SK-N-SH (cell line): ENCODE results near the gene ASTN2. TPM values are rescaled to one million over a fixed set of nuclear protein-coding genes. Genes with fewer than 3 reads are reported as not detected.

Experiments
- CTCF ChIA-PET: fragments of 300-600, 350-600 bp; formaldehyde crosslinking; extraction: SDS; loops from one replicate; lab custom pipeline; 2021; lab: Yijun Ruan, JAX
- POLR2A ChIA-PET: fragments of 350-600 bp; sonication (Branson Sonifier 250); formaldehyde crosslinking; extraction: SDS; loops from one replicate; lab custom pipeline; 2020; ENCODE audit warnings: antibody characterized with exemption, inconsistent platforms; lab: Yijun Ruan, JAX
- DNase-seq: peaks from one replicate; pipeline ENCODE4 v3.0.0; 2012
- H2AFZ ChIP-seq: fragments of 200-600 bp; sonication (generic); 2 replicates; pipeline ENCODE4 v1.8.1; 2016; ENCODE audit warnings: antibody characterized with exemption, mild to moderate bottlenecking, low read depth
- H3F3A ChIP-seq: fragments of 200-600 bp; sonication (generic); replicated peaks from 2 replicates; pipeline ENCODE3; 2016; ENCODE audit warnings: antibody characterized with exemption, mild to moderate bottlenecking; ENCODE audit not compliant: insufficient read depth
- H3K27ac ChIP-seq, 2 experiments: fragments of 200-500 bp in 1 of 2; fragments of 200-600 bp in 1 of 2; sonication (Bioruptor generic) in 1 of 2; sonication (generic), shearing (Covaris generic) in 1 of 2; 2 replicates each; pipeline versions ENCODE4 v1.5.1 to v1.6.1; 2014 to 2016; ENCODE audit warnings: low read depth in 2 of 2, inconsistent platforms in 1 of 2, low read length in 1 of 2, mild to moderate bottlenecking in 1 of 2, mixed read lengths in 1 of 2
- H3K27me3 ChIP-seq: fragments of 200-600 bp; sonication (generic), shearing (Covaris generic); 2 replicates; pipeline ENCODE4 v1.6.1; 2016; ENCODE audit warnings: mixed run types; ENCODE audit not compliant: insufficient read depth
- H3K36me3 ChIP-seq, 2 experiments: fragments of 200-500 bp in 1 of 2; fragments of 200-600 bp in 1 of 2; sonication (Bioruptor generic) in 1 of 2; sonication (generic) in 1 of 2; replicated peaks in 1 of 2; 2 replicates each; pipeline versions ENCODE3 to v1.5.1; 2014 to 2016; ENCODE audit warnings: low read length in 1 of 2, mild to moderate bottlenecking in 1 of 2; ENCODE audit not compliant: insufficient read depth in 2 of 2, control insufficient read depth in 1 of 2
- H3K4me1 ChIP-seq, 2 experiments: fragments of 200-500 bp in 1 of 2; fragments of 200-600 bp in 1 of 2; sonication (Bioruptor generic) in 1 of 2; sonication (generic), shearing (Covaris generic) in 1 of 2; 2 replicates each; pipeline versions ENCODE4 v1.5.1 to v1.6.1; 2014 to 2016; ENCODE audit warnings: low read depth in 1 of 2, low read length in 1 of 2, mixed run types in 1 of 2; ENCODE audit not compliant: insufficient read depth in 2 of 2, control insufficient read depth in 1 of 2
- H3K4me2 ChIP-seq: fragments of 200-600 bp; sonication (generic), shearing (Covaris generic); 2 replicates; pipeline ENCODE4 v1.6.1; 2017; ENCODE audit warnings: mixed run types
- H3K4me3 ChIP-seq, 2 experiments: fragments of 200-500 bp in 1 of 2; fragments of 200-600 bp in 1 of 2; sonication (Bioruptor generic) in 1 of 2; sonication (generic), shearing (Covaris generic) in 1 of 2; 2 replicates each; pipeline versions ENCODE4 v1.5.1 to v1.8.1; 2014 to 2016; ENCODE audit warnings: low read depth in 2 of 2, inconsistent platforms in 1 of 2, low read length in 1 of 2, mild to moderate bottlenecking in 1 of 2, mixed read lengths in 1 of 2, moderate library complexity in 1 of 2
- H3K79me2 ChIP-seq: fragments of 200-600 bp; sonication (generic); 2 replicates; pipeline ENCODE4 v1.8.1; 2017; ENCODE audit warnings: mild to moderate bottlenecking; ENCODE audit not compliant: insufficient read depth
- H3K9ac ChIP-seq: fragments of 200-600 bp; sonication (generic); 2 replicates; pipeline ENCODE4 v1.6.1; 2017; ENCODE audit warnings: mixed run types
- H3K9me2 ChIP-seq: fragments of 200-600 bp; sonication (generic); 2 replicates; pipeline ENCODE4 v1.6.1; 2017; ENCODE audit warnings: mixed run types
- H3K9me3 ChIP-seq: fragments of 200-600 bp; sonication (generic); 2 replicates; pipeline ENCODE4 v1.6.1; 2017; ENCODE audit warnings: mixed run types, mild to moderate bottlenecking, moderate library complexity
- H4K20me1 ChIP-seq: fragments of 200-600 bp; sonication (generic); 2 replicates; pipeline ENCODE4 v1.6.1; 2017; ENCODE audit warnings: mild to moderate bottlenecking, mixed run types; ENCODE audit not compliant: insufficient read depth
- CTCF ChIP-seq: fragments of 200-600 bp; sonication (generic); IDR thresholded peaks from 2 replicates; pipeline ENCODE4 v1.6.1; 2017; ENCODE audit warnings: antibody characterized with exemption, mild to moderate bottlenecking, moderate library complexity
- ELF1 ChIP-seq: IDR thresholded peaks from 2 replicates; pipeline ENCODE4 v1.4.0; 2012
- EP300 ChIP-seq, 2 experiments: IDR thresholded peaks; 2 replicates each; pipeline versions ENCODE4 v1.4.0 to v1.6.1; 2012; ENCODE audit warnings: borderline replicate concordance in 1 of 2, low read depth in 1 of 2, low read length in 1 of 2
- FOSL2 ChIP-seq: IDR thresholded peaks from 2 replicates; pipeline ENCODE4 v1.4.0; 2012; ENCODE audit warnings: low read depth, mild to moderate bottlenecking, moderate library complexity, borderline replicate concordance
- FOXJ3 ChIP-seq: sonication (generic); formaldehyde crosslinking; IDR thresholded peaks from 2 replicates; pipeline ENCODE4 v1.5.1; 2020; ENCODE audit warnings: mild to moderate bottlenecking, missing genetic modification reagents
- FOXM1 ChIP-seq: IDR thresholded peaks from 2 replicates; pipeline ENCODE4 v1.4.0; 2012; ENCODE audit warnings: low read depth, mild to moderate bottlenecking
- GATA2 ChIP-seq: sonication (generic); formaldehyde crosslinking; IDR thresholded peaks from 2 replicates; pipeline ENCODE4 v1.5.0; 2020; ENCODE audit warnings: mild to moderate bottlenecking, missing genetic modification reagents
- NRF1 ChIP-seq: IDR thresholded peaks from 2 replicates; pipeline ENCODE4 v1.6.1; 2012; ENCODE audit warnings: low read depth, mild to moderate bottlenecking, low read length
- RXRA ChIP-seq: IDR thresholded peaks from 2 replicates; pipeline ENCODE4 v1.4.0; 2012; ENCODE audit warnings: low read depth, mild to moderate bottlenecking, borderline replicate concordance
- SIN3A ChIP-seq: IDR thresholded peaks from 2 replicates; pipeline ENCODE4 v1.6.1; 2012; ENCODE audit warnings: low read depth, mild to moderate bottlenecking, low read length, moderate library complexity, borderline replicate concordance
- SMC3 ChIP-seq: IDR thresholded peaks from 2 replicates; pipeline ENCODE4 v1.6.1; 2012; ENCODE audit warnings: low read depth, low read length, improper control_type of control experiment
- TAF1 ChIP-seq: IDR thresholded peaks from 2 replicates; pipeline ENCODE4 v1.6.1; 2012; ENCODE audit warnings: low read depth, mild to moderate bottlenecking, low read length, moderate library complexity, borderline replicate concordance
- TCF12 ChIP-seq: IDR thresholded peaks from 2 replicates; pipeline ENCODE4 v1.4.0; 2012
- TEAD4 ChIP-seq: IDR thresholded peaks from 2 replicates; pipeline ENCODE4 v1.4.0; 2012; ENCODE audit warnings: mild to moderate bottlenecking, borderline replicate concordance; ENCODE audit not compliant: insufficient read depth
- WGBS: methylation state at CpG from one replicate; pipeline ENCODE4 v1.1.6; 2017; ENCODE audit warnings: low lambda C conversion rate; 5-methylcytosine and 5-hydroxymethylcytosine counted together
- polyA plus RNA-seq, 3 experiments: library from polyadenylated mRNA; depleted of rRNA; stranded (reverse); fragments of >200 nt; gene quantifications; 2 replicates each; pipeline ENCODE4 v1.2.3, GENCODE V29; 2012
- TF ChIP-seq, protein P1 (sequence below): IDR thresholded peaks from 2 replicates; pipeline ENCODE4 v1.4.0; 2012; ENCODE audit warnings: low read depth, borderline replicate concordance
- TF ChIP-seq, protein P2 (sequence below): IDR thresholded peaks from 2 replicates; pipeline ENCODE4 v1.4.0; 2012; ENCODE audit warnings: low read depth
- TF ChIP-seq, protein P3 (sequence below): IDR thresholded peaks from 2 replicates; pipeline ENCODE4 v1.6.1; 2012; ENCODE audit warnings: mild to moderate bottlenecking, low read depth, low read length, moderate library complexity

The ASTN2 gene
- polyA plus RNA-seq, 1 of the 3 experiments (the other 2 are of a cell fraction) = 6.6 TPM

- Histone ChIP-seq H3K9me3 (no peaks in the 10 kb centered on the region), H3K4me3 (no peak overlapping the region), H3F3A (no peaks in the 10 kb centered on the region), H3K79me2 (no peaks in the 10 kb centered on the region), H3K27me3 (no peaks in the 10 kb centered on the region), H3K27ac (peak overlapping the region in 1 of 2 experiments; percentile 43; a peak in 2 of 4 replicates), H3K9me2 (no peaks in the 10 kb centered on the region), H3K36me3 (no peaks in the 10 kb centered on the region), H3K9ac (no peak overlapping the region), H2AFZ (no peak overlapping the region), H4K20me1 (no peaks in the 10 kb centered on the region), H3K4me2 (no peak overlapping the region), H3K4me1 (peaks cover 4 to 47% of the 10 kb centered on the region in 2 experiments; a peak in 2 of 4 replicates)
- no peak for TF ChIP-seq TCF12
- no peak for TF ChIP-seq CTCF
- TF ChIP-seq SIN3A = no peak
- no peak for TF ChIP-seq ELF1
- no peak for TF ChIP-seq RXRA
- no peak for TF ChIP-seq FOSL2
- ChIA-PET CTCF (interaction anchor here (1.5 to 4.7 kb wide), 3 partner anchors 13 to 983 kb away, joined by 4 to 34 read pairs (median 18); no protein-coding TSS in a partner anchor), POLR2A (no interaction called here)
- DNase-seq = no peak
- 81% methylated on average over 4 of the region's 4 CpGs for WGBS
Observed at GRCh38 chr9:116576386-116576785, 838.5 kb downstream of the ASTN2 start.

- no peaks in the 10 kb centered on the region for H4K20me1 ChIP-seq
- H3K9me2 ChIP-seq = no peaks in the 10 kb centered on the region
- H3K27me3 ChIP-seq = no peaks in the 10 kb centered on the region
- WGBS = 86% methylated on average over 1 of the region's 1 CpG
- H3K27ac ChIP-seq = peak overlapping the region in 1 of 2 experiments; percentile 95; a peak in 2 of 4 replicates
- peaks cover 4 to 48% of the 10 kb centered on the region in 2 experiments; a peak in 2 of 4 replicates for H3K4me1 ChIP-seq
- H3K9ac ChIP-seq = no peak overlapping the region
- H2AFZ ChIP-seq = no peak overlapping the region
- H3K9me3 ChIP-seq = no peaks in the 10 kb centered on the region
- no peak overlapping the region for H3K4me2 ChIP-seq
- POLR2A ChIA-PET = no interaction called here
- DNase-seq = peak; percentile 70
- no peak overlapping the region for H3K4me3 ChIP-seq
- no peaks in the 10 kb centered on the region for H3K36me3 ChIP-seq
- H3K79me2 ChIP-seq = no peaks in the 10 kb centered on the region
- no peaks in the 10 kb centered on the region for H3F3A ChIP-seq
- CTCF ChIA-PET = interaction anchor here (1.0 to 4.7 kb wide), 6 partner anchors 16 to 981 kb away, joined by 3 to 34 read pairs (median 6); no protein-coding TSS in a partner anchor
- TF ChIP-seq SIN3A = no peak
- peak in 1 of 2 experiments; percentile 77; a peak in 2 of 4 replicates for TF ChIP-seq EP300 (IDR thresholded peaks at IDR 0.05; ENCODE audit: borderline replicate concordance in 1 of 2, low read depth in 1 of 2, low read length in 1 of 2)
- TF ChIP-seq SMC3 = no peak
- no peak for TF ChIP-seq RXRA
- TF ChIP-seq TAF1 = no peak
- TF ChIP-seq, protein P1, sequence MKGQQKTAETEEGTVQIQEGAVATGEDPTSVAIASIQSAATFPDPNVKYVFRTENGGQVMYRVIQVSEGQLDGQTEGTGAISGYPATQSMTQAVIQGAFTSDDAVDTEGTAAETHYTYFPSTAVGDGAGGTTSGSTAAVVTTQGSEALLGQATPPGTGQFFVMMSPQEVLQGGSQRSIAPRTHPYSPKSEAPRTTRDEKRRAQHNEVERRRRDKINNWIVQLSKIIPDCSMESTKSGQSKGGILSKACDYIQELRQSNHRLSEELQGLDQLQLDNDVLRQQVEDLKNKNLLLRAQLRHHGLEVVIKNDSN = no peak
- peak; percentile 92 for TF ChIP-seq FOXJ3 (CRISPR knock-in tag)
- TF ChIP-seq NRF1 = no peak
- no peak for TF ChIP-seq ELF1
- TF ChIP-seq GATA2 (CRISPR knock-in tag) = peak; percentile 95
- no peak for TF ChIP-seq FOXM1
- TF ChIP-seq TEAD4 = no peak
- TF ChIP-seq, protein P2, sequence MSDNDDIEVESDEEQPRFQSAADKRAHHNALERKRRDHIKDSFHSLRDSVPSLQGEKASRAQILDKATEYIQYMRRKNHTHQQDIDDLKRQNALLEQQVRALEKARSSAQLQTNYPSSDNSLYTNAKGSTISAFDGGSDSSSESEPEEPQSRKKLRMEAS = no peak
- TF ChIP-seq CTCF = no peak
- TF ChIP-seq, protein P3, sequence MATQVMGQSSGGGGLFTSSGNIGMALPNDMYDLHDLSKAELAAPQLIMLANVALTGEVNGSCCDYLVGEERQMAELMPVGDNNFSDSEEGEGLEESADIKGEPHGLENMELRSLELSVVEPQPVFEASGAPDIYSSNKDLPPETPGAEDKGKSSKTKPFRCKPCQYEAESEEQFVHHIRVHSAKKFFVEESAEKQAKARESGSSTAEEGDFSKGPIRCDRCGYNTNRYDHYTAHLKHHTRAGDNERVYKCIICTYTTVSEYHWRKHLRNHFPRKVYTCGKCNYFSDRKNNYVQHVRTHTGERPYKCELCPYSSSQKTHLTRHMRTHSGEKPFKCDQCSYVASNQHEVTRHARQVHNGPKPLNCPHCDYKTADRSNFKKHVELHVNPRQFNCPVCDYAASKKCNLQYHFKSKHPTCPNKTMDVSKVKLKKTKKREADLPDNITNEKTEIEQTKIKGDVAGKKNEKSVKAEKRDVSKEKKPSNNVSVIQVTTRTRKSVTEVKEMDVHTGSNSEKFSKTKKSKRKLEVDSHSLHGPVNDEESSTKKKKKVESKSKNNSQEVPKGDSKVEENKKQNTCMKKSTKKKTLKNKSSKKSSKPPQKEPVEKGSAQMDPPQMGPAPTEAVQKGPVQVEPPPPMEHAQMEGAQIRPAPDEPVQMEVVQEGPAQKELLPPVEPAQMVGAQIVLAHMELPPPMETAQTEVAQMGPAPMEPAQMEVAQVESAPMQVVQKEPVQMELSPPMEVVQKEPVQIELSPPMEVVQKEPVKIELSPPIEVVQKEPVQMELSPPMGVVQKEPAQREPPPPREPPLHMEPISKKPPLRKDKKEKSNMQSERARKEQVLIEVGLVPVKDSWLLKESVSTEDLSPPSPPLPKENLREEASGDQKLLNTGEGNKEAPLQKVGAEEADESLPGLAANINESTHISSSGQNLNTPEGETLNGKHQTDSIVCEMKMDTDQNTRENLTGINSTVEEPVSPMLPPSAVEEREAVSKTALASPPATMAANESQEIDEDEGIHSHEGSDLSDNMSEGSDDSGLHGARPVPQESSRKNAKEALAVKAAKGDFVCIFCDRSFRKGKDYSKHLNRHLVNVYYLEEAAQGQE = no peak
Observed at GRCh38 chr9:116574027-116574679, 840.7 kb downstream of the ASTN2 start.
